Stimulated activated CD8-positive, alpha-beta memory T cell treated with anti-CD3 and anti-CD28 coated beads, Interleukin-4, amount 100 ng/mL, for 48 hours (primary cell): ENCODE results near the gene SIRT6.
"Not testable (repeated sequence)": the region's sequence is repeated elsewhere in the genome, so short reads cannot be mapped to it uniquely, and the experiment has no call there.

Experiments used
- DNase-seq: peaks from one replicate; pipeline ENCODE4 v3.0.0-alpha.2; 2020

SIRT6 gene

DNA sequence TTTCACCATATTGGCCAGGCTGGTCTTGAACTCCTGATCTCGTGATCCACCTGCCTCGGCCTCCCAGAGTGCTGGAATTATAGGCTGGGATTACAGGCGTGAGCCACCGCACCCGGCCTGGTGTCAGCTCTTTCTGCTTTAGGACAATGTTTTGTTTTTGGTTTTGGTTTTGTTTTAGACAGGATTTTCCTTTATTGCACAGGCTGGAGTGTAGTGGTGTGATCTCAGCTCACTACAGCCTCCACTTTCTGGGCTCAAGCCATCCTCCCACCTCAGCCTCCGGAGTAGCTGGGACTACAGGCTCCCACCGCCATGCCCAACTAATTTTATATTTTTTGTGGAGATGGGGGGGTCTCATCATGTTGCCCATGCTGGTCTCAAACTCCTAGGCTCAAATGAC is 53.3 kb downstream of the SIRT6 start:
- not testable (repeated sequence) for DNase-seq

DNA sequence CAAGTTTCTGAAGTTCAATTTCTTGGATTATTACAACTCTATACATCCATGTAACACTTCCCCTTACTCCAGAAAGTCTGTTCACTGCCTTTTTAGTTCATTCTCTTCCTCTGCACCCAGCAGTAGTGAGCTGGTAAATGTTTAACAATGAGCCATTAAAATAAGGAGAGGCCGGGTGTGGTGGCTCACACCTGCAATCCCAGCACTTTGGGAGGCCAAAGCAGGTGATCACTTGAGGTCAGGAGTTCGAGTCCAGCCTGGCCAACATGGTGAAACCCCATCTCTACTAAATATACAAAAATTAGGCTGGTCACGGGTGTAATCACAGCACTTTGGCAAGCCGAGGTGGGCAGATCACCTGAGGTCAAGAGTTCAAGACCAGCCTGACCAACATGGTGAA is 55.0 kb downstream of the SIRT6 start:
- not testable (repeated sequence) for DNase-seq

DNA sequence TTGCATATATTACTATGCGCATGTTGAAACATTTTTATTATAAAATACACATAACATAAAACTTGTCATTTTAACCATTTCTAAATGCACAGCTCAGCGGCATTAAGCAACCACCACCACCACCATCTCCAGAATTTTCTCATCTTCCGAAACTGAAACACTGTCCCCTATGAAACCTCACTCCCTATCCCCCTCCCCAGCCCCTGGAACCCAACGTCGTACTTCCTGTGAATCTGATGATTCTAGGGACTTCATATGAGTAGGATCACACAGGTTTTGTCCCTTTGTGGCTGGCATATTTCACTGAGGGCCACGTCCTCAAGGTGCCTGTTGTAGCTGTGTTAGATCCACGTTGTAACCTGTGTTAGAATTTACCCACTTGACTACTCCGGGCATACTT is 57.7 kb downstream of the SIRT6 start:
- no peak for DNase-seq
